HepG2 (cell line): ENCODE measurements around the gene GAN. TPM values are rescaled to one million over a fixed set of nuclear protein-coding genes. Genes with fewer than 3 reads are reported as not detected.

Source experiments
- ATAC-seq: fragments of 200-7000 bp; cut with Tn5 transposase; 3 replicates; pipeline ENCODE4 v1.9.1; 2020; ENCODE audit warnings: mild to moderate bottlenecking, moderate library complexity
- BruUV-seq: library from RNA; stranded (reverse); fragments of 400-500 nt; replicated peaks from 2 replicates; lab custom pipeline; 2021; lab: Mats Ljungman, UMichigan
- CTCF ChIA-PET: fragments of 300-600 bp; formaldehyde crosslinking; extraction: SDS; loops from one replicate; lab custom pipeline; 2021; ENCODE audit warnings: low total read pairs, inconsistent platforms, low intra/inter-chr PET ratio; lab: Yijun Ruan, JAX
- POLR2A ChIA-PET: fragments of 350-600 bp; sonication (Branson Sonifier 250); formaldehyde crosslinking; loops from one replicate; lab custom pipeline; 2020; ENCODE audit warnings: antibody characterized with exemption, inconsistent platforms; lab: Yijun Ruan, JAX
- DNase-seq: peaks from one replicate; pipeline ENCODE4 v3.0.0-alpha.2; 2015; ENCODE audit warnings: low spot score
- FAIRE-seq: peaks from 3 replicates; lab custom pipeline; 2011; peaks lifted over from hg19 to GRCh38; lab: Jason Lieb, UNC
- H2AFZ ChIP-seq: one replicate; pipeline ENCODE4 v1.6.1; 2011; ENCODE audit warnings: low read length, inconsistent platforms
- H3K27ac ChIP-seq: fragments of 300-600 bp; 3 replicates; pipeline ENCODE4 v1.8.0; 2011; ENCODE audit warnings: mixed run types, mild to moderate bottlenecking, mixed read lengths, low read length, inconsistent platforms; ENCODE audit not compliant: insufficient read depth; ENCODE audit errors: extremely low read length
- H3K27me3 ChIP-seq, 2 experiments: fragments of 200-600 bp in 1 of 2; 2 replicates in 1 of 2; 3 replicates in 1 of 2; pipeline versions ENCODE4 v1.6.0 to v1.8.0; 2011; ENCODE audit warnings: low read length in 2 of 2, mild to moderate bottlenecking in 2 of 2, moderate library complexity in 2 of 2, inconsistent platforms in 1 of 2; ENCODE audit not compliant: insufficient read depth in 2 of 2, control insufficient read depth in 1 of 2
- H3K36me3 ChIP-seq, 2 experiments: fragments of 200-600 bp in 1 of 2; replicated peaks in 1 of 2; 2 replicates in 1 of 2; 3 replicates in 1 of 2; pipeline versions ENCODE4 v1.5.1 to v1.8.0; 2011; ENCODE audit warnings: low read length in 2 of 2, inconsistent platforms in 1 of 2; ENCODE audit not compliant: insufficient read depth in 2 of 2, control insufficient read depth in 1 of 2
- H3K4me1 ChIP-seq: 2 replicates; pipeline ENCODE4 v1.5.1; 2012; ENCODE audit warnings: low read length, inconsistent platforms; ENCODE audit not compliant: insufficient read depth
- H3K4me2 ChIP-seq: 2 replicates; pipeline ENCODE4 v1.6.0; 2011; ENCODE audit warnings: low read depth, low read length, inconsistent platforms
- H3K4me3 ChIP-seq, 3 experiments: fragments of 200-600 bp in 1 of 3; sonication (generic), shearing (Covaris generic) in 1 of 3; replicated peaks in 1 of 3; 2 replicates each; pipeline ENCODE4 v1.5.1; 2011 to 2016; ENCODE audit warnings: low read length in 3 of 3, inconsistent platforms in 2 of 3, low read depth in 2 of 3, mild to moderate bottlenecking in 2 of 3, control low read depth in 1 of 3, mixed read lengths in 1 of 3; ENCODE audit not compliant: insufficient read depth in 1 of 3
- H3K79me2 ChIP-seq: one replicate; pipeline ENCODE4 v1.6.1; 2011; ENCODE audit warnings: low read length, inconsistent platforms; ENCODE audit not compliant: insufficient read depth
- H3K9ac ChIP-seq: 2 replicates; pipeline ENCODE4 v1.6.0; 2011; ENCODE audit warnings: mild to moderate bottlenecking, low read depth, low read length, inconsistent platforms; ENCODE audit not compliant: insufficient read depth
- H3K9me3 ChIP-seq: 2 replicates; pipeline ENCODE4 v1.5.1; 2012; ENCODE audit warnings: mild to moderate bottlenecking, low read length
- H4K20me1 ChIP-seq: 2 replicates; pipeline ENCODE4 v1.6.0; 2011; ENCODE audit warnings: inconsistent platforms, mild to moderate bottlenecking, low read length, moderate library complexity; ENCODE audit not compliant: insufficient read depth
- ARNT2 ChIP-seq: sonication (generic); formaldehyde crosslinking; IDR thresholded peaks from 2 replicates; pipeline ENCODE4 v1.8.0; 2022; ENCODE audit warnings: mild to moderate bottlenecking, low read depth, missing genetic modification reagents, moderate library complexity
- BORCS8-MEF2B ChIP-seq: sonication (generic); formaldehyde crosslinking; IDR thresholded peaks from 2 replicates; pipeline ENCODE4 v1.8.0; 2022; ENCODE audit warnings: mild to moderate bottlenecking, missing genetic modification reagents
- NCOA1 ChIP-seq: sonication (generic); formaldehyde crosslinking; IDR thresholded peaks from 2 replicates; pipeline ENCODE4 v1.9.0; 2021; ENCODE audit warnings: missing genetic modification reagents
- RFX1 ChIP-seq: fragments of 450-650 bp; IDR thresholded peaks from 2 replicates; pipeline ENCODE4 v1.6.1; 2017
- SIN3B ChIP-seq: fragments of 150-350 bp; IDR thresholded peaks from 2 replicates; pipeline ENCODE4 v1.6.1; 2014; ENCODE audit warnings: low read length
- ZNF292 ChIP-seq: sonication (generic); formaldehyde crosslinking; IDR thresholded peaks from 2 replicates; pipeline ENCODE4 v1.8.1; 2022; ENCODE audit warnings: mild to moderate bottlenecking, low read depth, missing genetic modification reagents, borderline replicate concordance
- ZNF337 ChIP-seq: sonication (generic); formaldehyde crosslinking; IDR thresholded peaks from 2 replicates; pipeline ENCODE4 v1.5.1; 2020; ENCODE audit warnings: missing genetic modification reagents, low read depth, mild to moderate bottlenecking, borderline replicate concordance
- ZNF367 ChIP-seq: sonication (generic); formaldehyde crosslinking; IDR thresholded peaks from 2 replicates; pipeline ENCODE4 v1.4.0; 2020; ENCODE audit warnings: missing genetic modification reagents, borderline replicate concordance
- ZNF431 ChIP-seq: sonication (generic); formaldehyde crosslinking; IDR thresholded peaks from 2 replicates; pipeline ENCODE4 v1.9.0; 2022; ENCODE audit warnings: missing genetic modification reagents, low read depth, mild to moderate bottlenecking, borderline replicate concordance
- ZNF562 ChIP-seq: sonication (generic); formaldehyde crosslinking; IDR thresholded peaks from 2 replicates; pipeline ENCODE4 v1.8.0; 2022; ENCODE audit warnings: missing genetic modification reagents, borderline replicate concordance
- ZNF616 ChIP-seq: sonication (generic); formaldehyde crosslinking; IDR thresholded peaks from 2 replicates; pipeline ENCODE4 v1.5.0; 2020; ENCODE audit warnings: low read depth, mild to moderate bottlenecking, missing genetic modification reagents
- ZNF7 ChIP-seq: IDR thresholded peaks from 2 replicates; pipeline ENCODE4 v1.6.1; 2016; ENCODE audit warnings: missing biosample characterization, missing genetic modification reagents
- WGBS: methylation state at CpG from one replicate; pipeline ENCODE4 v1.1.6; 2017; ENCODE audit warnings: low lambda C conversion rate; 5-methylcytosine and 5-hydroxymethylcytosine counted together
- in situ Hi-C: cut with HindIII; loops from 2 replicates; pipeline ENCODE4 v1.10.0; 2017; ENCODE audit warnings: low pct_unique_long_range_greater_than_20kb; ENCODE audit not compliant: extremely low pct_ligation_motif_present
- intact Hi-C: fragments of 100-400 bp; cut with micrococcal nuclease; formaldehyde crosslinking; loops from one replicate; pipeline ENCODE4 v1.10.0; 2022; ENCODE audit not compliant: unreplicated experiment
- polyA plus RNA-seq, 8 experiments: library from polyadenylated mRNA; depleted of rRNA in 3 of 8; stranded (reverse) in 7 of 8; unstranded in 1 of 8; fragments of >200 nt; fragmentation: Illumina TruSeq in 4 of 8; extraction: Trizol in 4 of 8; gene quantifications; 2 replicates each; pipeline versions ENCODE4 v1.2.1 to v1.2.3, GENCODE V29; 2011 to 2016; ENCODE audit warnings: low read depth in 4 of 8, missing spikeins in 1 of 8, mixed read lengths in 1 of 8; ENCODE audit not compliant: insufficient read depth in 1 of 8
- total RNA-seq, 5 experiments: library from RNA; depleted of rRNA; stranded (reverse); fragments of >200 nt; fragmentation: Illumina TruSeq; extraction: Trizol; gene quantifications; 2 replicates each; pipeline ENCODE4 v1.2.3, GENCODE V29; 2016; ENCODE audit warnings: low read depth in 1 of 5
- TF ChIP-seq, protein P1 (sequence below), 2 experiments: sonication (generic) in 1 of 2; formaldehyde crosslinking in 1 of 2; IDR thresholded peaks; 2 replicates each; pipeline versions ENCODE4 v1.5.1 to v1.6.1; 2011 to 2020; ENCODE audit warnings: borderline replicate concordance in 1 of 2, low read depth in 1 of 2, low read length in 1 of 2, mild to moderate bottlenecking in 1 of 2, missing genetic modification reagents in 1 of 2, moderate library complexity in 1 of 2

The GAN gene
- total and polyA plus RNA-seq, 2 of the 13 experiments (the other 11 are each of a cell fraction or from before 2014, with no cell fraction given) = 4.3 to 11.0 TPM

DNA sequence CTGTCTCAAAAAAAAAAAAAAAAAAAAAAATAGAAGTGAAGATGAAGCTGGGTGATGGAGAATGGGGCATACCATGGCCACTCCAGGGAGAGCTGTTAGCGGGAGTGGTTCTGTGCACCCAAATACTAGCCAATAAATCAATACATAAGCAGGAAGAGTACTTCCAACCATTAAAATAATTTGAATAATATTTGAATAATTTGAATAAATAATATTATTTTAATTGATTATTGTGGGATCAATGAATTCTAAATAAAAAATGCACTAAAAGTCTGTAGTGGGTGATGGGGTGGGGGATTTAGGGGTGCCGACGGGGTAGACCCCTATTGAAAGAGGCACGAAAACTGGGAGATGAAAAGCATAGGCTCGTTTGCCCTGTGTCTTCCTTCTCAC lies 88.4 kb downstream of the GAN start:
- Histone ChIP-seq H3K27ac (no peak overlapping the region), H3K79me2 (no peaks in the 10 kb centered on the region), H3K4me1 (peaks cover 33% of the 10 kb centered on the region), H3K9me3 (peaks cover 6% of the 10 kb centered on the region; the same call in 1 of the 2 replicates), H3K9ac (no peak overlapping the region), H3K4me3 (peak overlapping the region in 1 of 3 experiments; percentile 82; a peak in 2 of 6 replicates), H3K27me3 (peaks cover 2% of the 10 kb centered on the region in 2 experiments; a peak in 1 of 5 replicates), H3K4me2 (peak overlapping the region; percentile 95), H3K36me3 (no peaks in the 10 kb centered on the region), H4K20me1 (no peaks in the 10 kb centered on the region), H2AFZ (no peak overlapping the region)
- in situ Hi-C loops = loop anchor here (5.0 kb wide), 1 partner anchor 319 kb away; no protein-coding TSS in a partner anchor
- BruUV-seq = no TSS peak
- FAIRE-seq (no peak), ATAC-seq (no peak), DNase-seq (no peak)
- ChIA-PET CTCF (interaction anchor here (0.8 to 4.0 kb wide), 5 partner anchors 179 to 335 kb away, joined by 3 to 25 read pairs (median 5); no protein-coding TSS in a partner anchor), POLR2A (interaction anchor here (0.6 to 0.7 kb wide), 4 partner anchors 43 to 311 kb away, joined by 3 to 5 read pairs (median 3); no protein-coding TSS in a partner anchor)
- TF ChIP-seq ZNF292 (CRISPR knock-in tag) (no peak), ZNF431 (no peak), NCOA1 (peak; percentile 26; the same call in 1 of the 2 replicates)
- 21% methylated on average over 5 of the region's 5 CpGs for WGBS
- intact Hi-C loops = loop anchor here (1.0 to 5.0 kb wide), 6 partner anchors 45 to 335 kb away; no protein-coding TSS in a partner anchor

DNA sequence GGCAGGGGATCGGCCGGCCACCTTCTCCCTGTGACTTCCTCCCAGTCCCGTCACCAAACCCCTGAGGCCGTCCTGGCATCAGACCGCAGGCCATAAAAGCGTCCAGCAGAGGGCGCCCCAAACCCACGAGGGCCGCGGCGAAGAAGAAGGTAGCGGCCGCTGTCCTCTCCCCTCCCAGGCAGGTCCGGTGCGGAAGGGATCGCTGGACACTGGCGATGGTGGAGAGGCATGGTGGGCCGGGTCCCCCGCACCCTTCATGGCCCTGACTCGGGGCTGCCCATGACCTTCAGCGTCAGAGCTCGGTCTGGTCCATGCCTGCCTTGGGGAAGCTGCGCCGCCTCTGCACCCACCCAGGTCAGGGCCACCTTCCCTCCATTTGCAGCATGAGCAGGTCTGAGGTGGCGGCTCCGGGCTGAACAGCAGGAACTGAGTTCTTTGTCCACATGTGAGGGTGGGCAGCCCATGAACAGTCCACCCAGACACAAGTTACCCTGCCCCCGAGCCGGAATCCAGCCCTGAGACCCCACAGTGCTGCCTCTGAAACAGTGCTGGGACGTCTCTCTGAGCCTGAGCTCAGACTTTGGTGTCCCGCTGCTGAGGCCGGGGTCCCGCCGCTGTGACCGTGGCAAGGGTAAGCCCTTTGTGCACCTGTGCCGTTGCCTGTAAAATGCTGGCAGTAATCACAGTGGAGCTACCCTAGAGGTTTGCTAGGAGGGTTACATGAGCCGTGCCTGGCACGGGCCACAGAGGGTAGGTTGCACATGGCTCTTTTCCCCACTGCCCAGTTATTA lies 89.0 kb downstream of the GAN start:
- Histone ChIP-seq H3K4me1 (peaks cover 33% of the 10 kb centered on the region), H2AFZ (no peak overlapping the region), H3K9ac (peak overlapping the region; percentile 57), H4K20me1 (no peaks in the 10 kb centered on the region), H3K4me2 (peak overlapping the region; percentile 95), H3K27me3 (peaks cover 2% of the 10 kb centered on the region in 2 experiments; a peak in 1 of 5 replicates), H3K36me3 (no peaks in the 10 kb centered on the region), H3K27ac (no peak overlapping the region), H3K79me2 (no peaks in the 10 kb centered on the region), H3K9me3 (peaks cover 6% of the 10 kb centered on the region; the same call in 1 of the 2 replicates), H3K4me3 (peak overlapping the region; percentile 57 to 82 (median 71); a peak in 5 of 6 replicates)
- 1% methylated on average over 13 of the region's 37 CpGs for WGBS
- DNase-seq = peak; percentile 79
- intact Hi-C loops = loop anchor here (1.0 to 5.0 kb wide), 7 partner anchors 27 to 335 kb away; no protein-coding TSS in a partner anchor
- peak; percentile 47 for FAIRE-seq
- ChIA-PET CTCF (interaction anchor here (0.8 to 4.0 kb wide), 5 partner anchors 178 to 334 kb away, joined by 3 to 25 read pairs (median 5); no protein-coding TSS in a partner anchor), POLR2A (interaction anchor here (0.6 to 0.9 kb wide), 3 partner anchors 42 to 219 kb away, joined by 3 read pairs; no protein-coding TSS in a partner anchor)
- peak; percentile 90 for ATAC-seq
- in situ Hi-C loops = loop anchor here (5.0 kb wide), 1 partner anchor 319 kb away; no protein-coding TSS in a partner anchor
- BruUV-seq = no TSS peak
- TF ChIP-seq ZNF367 (no peak), ZNF7 (no peak), ZNF616 (no peak), ZNF337 (CRISPR knock-in tag) (no peak), ZNF562 (CRISPR knock-in tag) (no peak), BORCS8-MEF2B (CRISPR knock-in tag) (peak; percentile 59; the same call in 1 of the 2 replicates), ARNT2 (CRISPR knock-in tag) (peak; percentile 86; the same call in 1 of the 2 replicates), SIN3B (no peak), RFX1 (no peak)
- TF ChIP-seq, protein P1, sequence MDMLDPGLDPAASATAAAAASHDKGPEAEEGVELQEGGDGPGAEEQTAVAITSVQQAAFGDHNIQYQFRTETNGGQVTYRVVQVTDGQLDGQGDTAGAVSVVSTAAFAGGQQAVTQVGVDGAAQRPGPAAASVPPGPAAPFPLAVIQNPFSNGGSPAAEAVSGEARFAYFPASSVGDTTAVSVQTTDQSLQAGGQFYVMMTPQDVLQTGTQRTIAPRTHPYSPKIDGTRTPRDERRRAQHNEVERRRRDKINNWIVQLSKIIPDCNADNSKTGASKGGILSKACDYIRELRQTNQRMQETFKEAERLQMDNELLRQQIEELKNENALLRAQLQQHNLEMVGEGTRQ (IDR thresholded peaks at IDR 0.05; ENCODE audit: low read depth, low read length) = no peak; the same call in 1 of the 2 replicates
- TF ChIP-seq, protein P1 (CRISPR knock-in tag; IDR thresholded peaks at IDR 0.05; ENCODE audit: borderline replicate concordance) = no peak
